HEK293 (cell line): ENCODE results near the gene ZMYND15.

ENCODE experiments used
- CTCF ChIA-PET: fragments of 350-600 bp; formaldehyde crosslinking; extraction: SDS; loops from one replicate; lab custom pipeline; 2021; ENCODE audit warnings: antibody characterized with exemption; lab: Yijun Ruan, JAX
- POLR2A ChIA-PET: fragments of 300-600 bp; formaldehyde crosslinking; extraction: SDS; loops from one replicate; lab custom pipeline; 2020; ENCODE audit warnings: antibody characterized with exemption, inconsistent platforms; lab: Yijun Ruan, JAX
- H3K27ac ChIP-seq: fragments of 200-500 bp; sonication (Bioruptor generic); 2 replicates; pipeline ENCODE4 v1.5.1; 2014; ENCODE audit warnings: low read depth, low read length, control low read depth, inconsistent platforms; ENCODE audit errors: extremely low read depth
- H3K36me3 ChIP-seq, 2 experiments: fragments of 200-500 bp in 1 of 2; sonication (Bioruptor generic) in 1 of 2; 1 replicate in 1 of 2; 2 replicates in 1 of 2; pipeline ENCODE4 v1.5.1; 2014 to 2017; ENCODE audit warnings: inconsistent platforms in 2 of 2, low read length in 2 of 2; ENCODE audit not compliant: control insufficient read depth in 2 of 2, insufficient read depth in 1 of 2
- H3K4me1 ChIP-seq: fragments of 200-500 bp; sonication (Bioruptor generic); 2 replicates; pipeline ENCODE4 v1.5.1; 2014; ENCODE audit warnings: mild to moderate bottlenecking, low read length, inconsistent platforms; ENCODE audit not compliant: control insufficient read depth, insufficient read depth
- H3K4me3 ChIP-seq: 2 replicates; pipeline ENCODE4 v1.5.1; 2011; ENCODE audit warnings: low read depth, mild to moderate bottlenecking, control low read depth, low read length, moderate library complexity
- H3K9me3 ChIP-seq: fragments of 200-500 bp; sonication (Bioruptor generic); 2 replicates; pipeline ENCODE4 v1.5.1; 2014; ENCODE audit warnings: low read depth, low read length, inconsistent platforms; ENCODE audit not compliant: control insufficient read depth, insufficient read depth
- KLF8 ChIP-seq: fragments of 450-650 bp; formaldehyde crosslinking; IDR thresholded peaks from 2 replicates; pipeline ENCODE4 v1.5.1; 2016; ENCODE audit warnings: missing biosample characterization, missing genetic modification characterization
- KLF9 ChIP-seq: fragments of 450-650 bp; formaldehyde crosslinking; IDR thresholded peaks from 2 replicates; pipeline ENCODE4 v1.5.1; 2016; ENCODE audit warnings: missing biosample characterization, missing genetic modification characterization, low read depth
- MEIS1 ChIP-seq: sonication (generic); formaldehyde crosslinking; IDR thresholded peaks from 2 replicates; pipeline ENCODE4 v1.8.1; 2022; ENCODE audit warnings: missing genetic modification reagents, mild to moderate bottlenecking, borderline replicate concordance
- MYNN ChIP-seq: fragments of 450-650 bp; formaldehyde crosslinking; IDR thresholded peaks from 2 replicates; pipeline ENCODE4 v1.5.1; 2016; ENCODE audit warnings: missing biosample characterization, missing genetic modification characterization, borderline replicate concordance
- TCF7L2 ChIP-seq: IDR thresholded peaks from 2 replicates; pipeline ENCODE4 v1.6.1; 2011; ENCODE audit warnings: low read depth, mild to moderate bottlenecking, inconsistent platforms, low read length, moderate library complexity, borderline replicate concordance
- ZBTB44 ChIP-seq: fragments of 450-650 bp; IDR thresholded peaks from 2 replicates; pipeline ENCODE4 v1.5.1; 2018; ENCODE audit warnings: missing biosample characterization, mild to moderate bottlenecking, missing genetic modification characterization
- ZNF146 ChIP-seq: fragments of 450-650 bp; formaldehyde crosslinking; IDR thresholded peaks from 2 replicates; pipeline ENCODE4 v1.5.1; 2016; ENCODE audit warnings: missing biosample characterization, missing genetic modification characterization
- ZNF175 ChIP-seq: fragments of 450-650 bp; formaldehyde crosslinking; IDR thresholded peaks from 2 replicates; pipeline ENCODE4 v1.5.1; 2016; ENCODE audit warnings: missing biosample characterization, missing genetic modification characterization
- ZNF335 ChIP-seq: fragments of 450-650 bp; formaldehyde crosslinking; conservative IDR thresholded peaks from 2 replicates; pipeline ENCODE4 v1.5.1; 2016; ENCODE audit warnings: missing biosample characterization, missing genetic modification characterization
- ZNF449 ChIP-seq: fragments of 450-650 bp; formaldehyde crosslinking; IDR thresholded peaks from 2 replicates; pipeline ENCODE4 v1.5.1; 2017; ENCODE audit warnings: missing biosample characterization, mild to moderate bottlenecking, missing genetic modification characterization, moderate library complexity
- ZNF514 ChIP-seq: fragments of 450-650 bp; formaldehyde crosslinking; IDR thresholded peaks from 2 replicates; pipeline ENCODE4 v1.5.1; 2016; ENCODE audit warnings: missing biosample characterization, missing genetic modification characterization
- ZNF518A ChIP-seq: fragments of 450-650 bp; formaldehyde crosslinking; conservative IDR thresholded peaks from 2 replicates; pipeline ENCODE4 v1.5.1; 2016; ENCODE audit warnings: low read depth, missing biosample characterization, missing genetic modification characterization
- ZNF561 ChIP-seq: fragments of 450-650 bp; IDR thresholded peaks from 2 replicates; pipeline ENCODE4 v1.5.1; 2018; ENCODE audit warnings: missing biosample characterization, missing genetic modification characterization, borderline replicate concordance
- ZNF707 ChIP-seq: fragments of 450-650 bp; formaldehyde crosslinking; IDR thresholded peaks from 2 replicates; pipeline ENCODE4 v1.5.1; 2016; ENCODE audit warnings: missing biosample characterization, missing genetic modification characterization
- ZSCAN4 ChIP-seq: fragments of 450-650 bp; formaldehyde crosslinking; IDR thresholded peaks from 2 replicates; pipeline ENCODE4 v1.5.1; 2017; ENCODE audit warnings: missing biosample characterization, missing genetic modification characterization

ZMYND15 gene

GRCh38 chr17:4715063-4715744 lies 24.4 kb upstream of the ZMYND15 start:
- H3K4me3 ChIP-seq: no peak overlapping the region
- ChIA-PET POLR2A (no interaction called here), CTCF (interaction anchor here (0.7 to 1.6 kb wide), 4 partner anchors 11 to 148 kb away, joined by 4 to 8 read pairs (median 4); partner anchors contain the start of gene PELP1)
- H3K27ac ChIP-seq: no peak overlapping the region
- H3K4me1 ChIP-seq: peaks cover 19% of the 10 kb centered on the region
- no peaks in the 10 kb centered on the region for H3K9me3 ChIP-seq
- peaks cover 4 to 51% of the 10 kb centered on the region in 2 experiments; a peak in 2 of 3 replicates for H3K36me3 ChIP-seq
- TF ChIP-seq MYNN (tag by site-specific recombination) (no peak), ZNF514 (no peak), ZNF146 (tag by site-specific recombination) (no peak), ZSCAN4 (tag by site-specific recombination) (peak; percentile 95), ZNF335 (tag by site-specific recombination) (no peak), ZNF449 (peak; percentile 99), KLF9 (tag by site-specific recombination) (no peak)

GRCh38 chr17:4716081-4716480 lies 23.6 kb upstream of the ZMYND15 start:
- Histone ChIP-seq H3K27ac (no peak overlapping the region), H3K4me1 (peaks cover 26% of the 10 kb centered on the region), H3K36me3 (peaks cover 4 to 59% of the 10 kb centered on the region in 2 experiments; a peak in 2 of 3 replicates), H3K4me3 (no peak overlapping the region), H3K9me3 (no peaks in the 10 kb centered on the region)
- ChIA-PET CTCF (interaction anchor here (0.7 to 1.2 kb wide), 2 partner anchors 47 to 74 kb away, joined by 4 to 8 read pairs; no protein-coding TSS in a partner anchor), POLR2A (no interaction called here)
- TF ChIP-seq ZNF175 (no peak), ZNF561 (tag by site-specific recombination) (no peak), TCF7L2 (no peak)

GRCh38 chr17:4717791-4718190 lies 21.8 kb upstream of the ZMYND15 start:
- Histone ChIP-seq H3K36me3 (peaks cover 4 to 59% of the 10 kb centered on the region in 2 experiments; a peak in 2 of 3 replicates), H3K9me3 (no peaks in the 10 kb centered on the region), H3K4me1 (peaks cover 31% of the 10 kb centered on the region), H3K4me3 (no peak overlapping the region), H3K27ac (no peak overlapping the region)
- ChIA-PET POLR2A (no interaction called here), CTCF (no interaction called here)
- no peak for TF ChIP-seq ZNF518A (tag by site-specific recombination)
- TF ChIP-seq ZBTB44 (tag by site-specific recombination): no peak
- TF ChIP-seq MEIS1 (CRISPR knock-in tag): no peak
- TF ChIP-seq ZNF707 (tag by site-specific recombination): no peak
- no peak for TF ChIP-seq KLF8 (tag by site-specific recombination)
